Measurements from ENCODE around the gene DRC7. TPM values are rescaled to one million over a fixed set of nuclear protein-coding genes. Genes with fewer than 3 reads are reported as not detected.

DRC7 gene
- polyA plus RNA-seq, 1 of the 3 experiments (the other 2 are of a cell fraction): 0.58 TPM

- TF ChIP-seq ZBTB33 (IDR thresholded peaks at IDR 0.05; ENCODE audit: borderline replicate concordance, low read depth) (no peak), POLR2AphosphoS5 (IDR thresholded peaks at IDR 0.05; ENCODE audit: low read depth, low read length) (no peak), EP300 (IDR thresholded peaks at IDR 0.05; ENCODE audit: borderline replicate concordance in 1 of 2, low read depth in 1 of 2, low read length in 1 of 2) (no peak), MAX (IDR thresholded peaks at IDR 0.05; ENCODE audit: low read depth) (no peak), TAF1 (IDR thresholded peaks at IDR 0.05; ENCODE audit: borderline replicate concordance, low read depth, low read length) (no peak), RCOR1 (IDR thresholded peaks at IDR 0.05; ENCODE audit: low read length) (no peak), RFX5 (IDR thresholded peaks at IDR 0.05; ENCODE audit: low read length) (no peak), JUND (IDR thresholded peaks at IDR 0.05) (no peak), TCF12 (IDR thresholded peaks at IDR 0.05) (no peak)
These were observed 31.9 kb downstream of the DRC7 start (continued) for GRCh38 chr16:57726433-57726947.

GRCh38 chr16:57727610-57728009 is 33.0 kb downstream of the DRC7 start:
- 38% methylated on average over 4 of the region's 4 CpGs for WGBS (ENCODE audit: low lambda C conversion rate)
- ChIA-PET CTCF (interaction anchor here (0.6 to 1.7 kb wide), 4 partner anchors 64 to 172 kb away, joined by 3 to 5 read pairs (median 3); no protein-coding TSS in a partner anchor), POLR2A (no interaction called here)
- H3K36me3 ChIP-seq (replicated peaks in 1 of 2; ENCODE audit: control insufficient read depth in 1 of 2, insufficient read depth in 2 of 2, low read length in 1 of 2): no peaks in the 10 kb centered on the region
- no peaks in the 10 kb centered on the region; the same call in 1 of the 2 replicates for H3K27me3 ChIP-seq (ENCODE audit: insufficient read depth)
- no peak for DNase-seq
- no peaks in the 10 kb centered on the region for H3K4me1 ChIP-seq (ENCODE audit: control insufficient read depth in 1 of 2, insufficient read depth in 2 of 2, low read depth in 1 of 2, low read length in 1 of 2)
- no peaks in the 10 kb centered on the region for H4K20me1 ChIP-seq (ENCODE audit: insufficient read depth)
- H3K9ac ChIP-seq: no peak overlapping the region
- no peaks in the 10 kb centered on the region for H3K9me3 ChIP-seq
- H3K4me2 ChIP-seq: no peak overlapping the region
- peaks cover 5% of the 10 kb centered on the region for H3F3A ChIP-seq (replicated peaks; ENCODE audit: insufficient read depth)
- no peak overlapping the region for H3K4me3 ChIP-seq (ENCODE audit: low read depth in 2 of 2, low read length in 1 of 2)
- no peak overlapping the region for H3K27ac ChIP-seq (ENCODE audit: low read depth in 2 of 2, low read length in 1 of 2)
- no peaks in the 10 kb centered on the region for H3K9me2 ChIP-seq
- TF ChIP-seq SIN3A (IDR thresholded peaks at IDR 0.05; ENCODE audit: borderline replicate concordance, low read depth, low read length): no peak
- TF ChIP-seq FOSL2 (IDR thresholded peaks at IDR 0.05; ENCODE audit: borderline replicate concordance, low read depth): no peak
- no peak for TF ChIP-seq SMC3 (IDR thresholded peaks at IDR 0.05; ENCODE audit: low read depth, low read length)
- TF ChIP-seq IRF3 (IDR thresholded peaks at IDR 0.05; ENCODE audit: low read depth, low read length): no peak
- no peak overlapping the region for H2AFZ ChIP-seq (ENCODE audit: low read depth)
- no peaks in the 10 kb centered on the region for H3K79me2 ChIP-seq (ENCODE audit: insufficient read depth)
